Adrenal gland (tissue), 5 donors: ENCODE results near the gene DNAAF1.

Experiments
- POLR2A ChIP-seq, 2 donors: fragments of 450-650 bp; IDR thresholded peaks; one replicate each; pipeline ENCODE4 v1.6.1; 2017; ENCODE audit warnings: antibody characterized with exemption in 2 of 2, mild to moderate bottlenecking in 2 of 2, moderate library complexity in 1 of 2
- TF ChIP-seq, protein P1 (sequence below), 6 experiments: fragments of 450-650 bp in 4 of 6; fragments of 200-600 bp in 2 of 6; sonication (generic) in 1 of 6; IDR thresholded peaks; 1 replicate in 5 of 6; 2 replicates in 1 of 6; pipeline versions ENCODE4 v1.5.1 to v1.8.0; 2016 to 2021; ENCODE audit warnings: antibody characterized with exemption in 6 of 6, mild to moderate bottlenecking in 2 of 6, moderate library complexity in 1 of 6
- donor health status: DM: no; HTN: no; CAD: no.

DNA sequence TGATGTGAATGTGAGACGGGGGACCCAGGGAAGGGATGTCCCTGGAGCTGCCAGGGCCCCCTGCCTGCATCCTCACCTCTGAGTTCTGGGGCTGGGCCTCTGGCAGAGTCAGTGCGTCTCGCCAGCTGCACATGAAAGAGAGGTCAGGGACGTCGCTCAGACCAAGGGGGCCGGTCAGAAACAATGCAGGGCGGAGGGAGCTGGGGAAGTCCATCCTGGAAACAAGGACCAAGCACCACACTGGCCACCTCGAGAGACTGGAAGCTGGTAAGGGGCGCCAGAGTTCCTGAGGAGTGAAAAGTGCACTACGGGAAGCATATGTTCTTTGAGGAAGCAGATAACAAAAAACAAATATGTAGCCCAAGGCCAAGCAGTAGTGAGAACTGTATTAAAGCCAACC lies 39.7 kb downstream of the DNAAF1 start:
- TF ChIP-seq, protein P1, sequence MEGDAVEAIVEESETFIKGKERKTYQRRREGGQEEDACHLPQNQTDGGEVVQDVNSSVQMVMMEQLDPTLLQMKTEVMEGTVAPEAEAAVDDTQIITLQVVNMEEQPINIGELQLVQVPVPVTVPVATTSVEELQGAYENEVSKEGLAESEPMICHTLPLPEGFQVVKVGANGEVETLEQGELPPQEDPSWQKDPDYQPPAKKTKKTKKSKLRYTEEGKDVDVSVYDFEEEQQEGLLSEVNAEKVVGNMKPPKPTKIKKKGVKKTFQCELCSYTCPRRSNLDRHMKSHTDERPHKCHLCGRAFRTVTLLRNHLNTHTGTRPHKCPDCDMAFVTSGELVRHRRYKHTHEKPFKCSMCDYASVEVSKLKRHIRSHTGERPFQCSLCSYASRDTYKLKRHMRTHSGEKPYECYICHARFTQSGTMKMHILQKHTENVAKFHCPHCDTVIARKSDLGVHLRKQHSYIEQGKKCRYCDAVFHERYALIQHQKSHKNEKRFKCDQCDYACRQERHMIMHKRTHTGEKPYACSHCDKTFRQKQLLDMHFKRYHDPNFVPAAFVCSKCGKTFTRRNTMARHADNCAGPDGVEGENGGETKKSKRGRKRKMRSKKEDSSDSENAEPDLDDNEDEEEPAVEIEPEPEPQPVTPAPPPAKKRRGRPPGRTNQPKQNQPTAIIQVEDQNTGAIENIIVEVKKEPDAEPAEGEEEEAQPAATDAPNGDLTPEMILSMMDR (IDR thresholded peaks at IDR 0.05) = no peak
- no peak for TF ChIP-seq POLR2A (IDR thresholded peaks at IDR 0.05)
